Suprapubic skin (tissue), 4 donors: Measurements from ENCODE around the gene GABBR1. TPM values are rescaled to one million over a fixed set of nuclear protein-coding genes. Genes with fewer than 3 reads are reported as not detected.

Experiments
- DNase-seq, 2 donors: peaks; one replicate each; pipeline ENCODE4 v3.0.0-alpha.2; 2019; ENCODE audit warnings: low spot score in 2 of 2
- H3K27ac ChIP-seq: fragments of 200-600 bp; sonication (generic); one replicate; pipeline ENCODE4 v1.5.1; 2019
- H3K27me3 ChIP-seq: fragments of 200-600 bp; sonication (generic); one replicate; pipeline ENCODE4 v1.5.1; 2019
- H3K36me3 ChIP-seq: fragments of 200-600 bp; sonication (generic); one replicate; pipeline ENCODE4 v1.5.1; 2019
- H3K4me1 ChIP-seq: fragments of 200-600 bp; sonication (generic); one replicate; pipeline ENCODE4 v1.5.1; 2019
- H3K4me3 ChIP-seq: fragments of 200-600 bp; sonication (generic); one replicate; pipeline ENCODE4 v1.5.1; 2019; ENCODE audit warnings: mild to moderate bottlenecking
- H3K9me3 ChIP-seq: fragments of 200-600 bp; sonication (generic); one replicate; pipeline ENCODE4 v1.5.1; 2019
- CTCF ChIP-seq, 2 donors: fragments of 200-600 bp in 1 of 2; fragments of 450-650 bp in 1 of 2; sonication (generic) in 1 of 2; IDR thresholded peaks; one replicate each; pipeline ENCODE4 v1.5.1; 2016 to 2019; ENCODE audit warnings: antibody characterized with exemption in 2 of 2, mild to moderate bottlenecking in 1 of 2, moderate library complexity in 1 of 2
- EP300 ChIP-seq: sonication (generic); formaldehyde crosslinking; IDR thresholded peaks from one replicate; pipeline ENCODE4 v1.6.1; 2017; ENCODE audit warnings: antibody characterized with exemption
- POLR2A ChIP-seq, 2 donors: fragments of 450-650 bp; IDR thresholded peaks; one replicate each; pipeline ENCODE4 v1.6.1; 2017; ENCODE audit warnings: antibody characterized with exemption in 2 of 2, mild to moderate bottlenecking in 2 of 2, moderate library complexity in 2 of 2
- POLR2AphosphoS5 ChIP-seq, 3 donors: sonication (generic); formaldehyde crosslinking; IDR thresholded peaks; one replicate each; pipeline ENCODE4 v1.6.1; 2017; ENCODE audit warnings: antibody characterized with exemption in 3 of 3
- WGBS: methylation state at CpG from one replicate; pipeline ENCODE4 v1.1.5; 2018; 5-methylcytosine and 5-hydroxymethylcytosine counted together
- total RNA-seq, 4 donors: library from RNA; depleted of rRNA; stranded (reverse); fragments of >200 nt; gene quantifications; one replicate each; pipeline ENCODE4 v1.1.0, GENCODE V29; 2016

The GABBR1 gene
- total RNA-seq, 4 donors from 2014 or later = 16.4 to 78.1 (median 31.1) TPM

- no peak overlapping the region for H3K27ac ChIP-seq
- no peak for DNase-seq
- H3K27me3 ChIP-seq = no peaks in the 10 kb centered on the region
- H3K36me3 ChIP-seq = no peaks in the 10 kb centered on the region
- no peak overlapping the region for H3K4me3 ChIP-seq
- no peaks in the 10 kb centered on the region for H3K9me3 ChIP-seq
- TF ChIP-seq CTCF (IDR thresholded peaks at IDR 0.05) = no peak
- no peak for TF ChIP-seq EP300
- TF ChIP-seq POLR2A (IDR thresholded peaks at IDR 0.05) = no peak
- TF ChIP-seq POLR2AphosphoS5 (IDR thresholded peaks at IDR 0.05) = no peak
- H3K4me1 ChIP-seq = no peaks in the 10 kb centered on the region
- no CpG with 5 or more reads among the region's 2 CpGs for WGBS
These were observed 100.5 kb downstream of the GABBR1 start for GRCh38 chr6:29532320-29532951.

GRCh38 chr6:29531668-29532067 is 101.3 kb downstream of the GABBR1 start:
- Histone ChIP-seq H3K36me3 (no peaks in the 10 kb centered on the region), H3K4me1 (no peaks in the 10 kb centered on the region), H3K4me3 (no peak overlapping the region), H3K9me3 (no peaks in the 10 kb centered on the region), H3K27me3 (no peaks in the 10 kb centered on the region), H3K27ac (no peak overlapping the region)
- WGBS = no CpG with 5 or more reads among the region's 3 CpGs
- TF ChIP-seq CTCF (IDR thresholded peaks at IDR 0.05) (no peak), POLR2AphosphoS5 (IDR thresholded peaks at IDR 0.05) (no peak), POLR2A (IDR thresholded peaks at IDR 0.05) (no peak), EP300 (no peak)
- no peak for DNase-seq

GRCh38 chr6:29530671-29531310 is 102.2 kb downstream of the GABBR1 start:
- H3K36me3 ChIP-seq = no peaks in the 10 kb centered on the region
- WGBS = 57% methylated on average over 1 of the region's 2 CpGs
- no peak overlapping the region for H3K4me3 ChIP-seq
- H3K27ac ChIP-seq = no peak overlapping the region
- no peaks in the 10 kb centered on the region for H3K27me3 ChIP-seq
- no peaks in the 10 kb centered on the region for H3K4me1 ChIP-seq
- TF ChIP-seq EP300 = no peak
- TF ChIP-seq CTCF (IDR thresholded peaks at IDR 0.05) = no peak
- no peak for TF ChIP-seq POLR2AphosphoS5 (IDR thresholded peaks at IDR 0.05)
- TF ChIP-seq POLR2A (IDR thresholded peaks at IDR 0.05) = no peak
- no peaks in the 10 kb centered on the region for H3K9me3 ChIP-seq
- DNase-seq = no peak

- WGBS = 86% methylated on average over 2 of the region's 3 CpGs
- no peaks in the 10 kb centered on the region for H3K4me1 ChIP-seq
These were observed 103.0 kb downstream of the GABBR1 start for GRCh38 chr6:29529956-29530355.

More at GRCh38 chr6:29529956-29530355, 103.0 kb downstream of the GABBR1 start:
- no peak for DNase-seq
- Histone ChIP-seq H3K9me3 (no peaks in the 10 kb centered on the region), H3K36me3 (no peaks in the 10 kb centered on the region), H3K27ac (no peak overlapping the region), H3K27me3 (no peaks in the 10 kb centered on the region), H3K4me3 (no peak overlapping the region)
- TF ChIP-seq POLR2AphosphoS5 (IDR thresholded peaks at IDR 0.05) = no peak
- TF ChIP-seq EP300 = no peak
- no peak for TF ChIP-seq CTCF (IDR thresholded peaks at IDR 0.05)
- TF ChIP-seq POLR2A (IDR thresholded peaks at IDR 0.05) = no peak
